Sigmoid colon (tissue), 3 donors: ENCODE results near the gene EME1.

Experiments
- POLR2A ChIP-seq, 2 donors: fragments of 450-650 bp; IDR thresholded peaks; one replicate each; pipeline ENCODE4 v1.6.1; 2016; ENCODE audit warnings: antibody characterized with exemption in 2 of 2, mild to moderate bottlenecking in 2 of 2, moderate library complexity in 2 of 2
- TF ChIP-seq, protein P1 (sequence below), 4 experiments: fragments of 450-650 bp in 3 of 4; fragments of 200-600 bp in 1 of 4; IDR thresholded peaks; one replicate each; pipeline ENCODE4 v1.5.1; 2016 to 2019; ENCODE audit warnings: antibody characterized with exemption in 4 of 4, mild to moderate bottlenecking in 3 of 4, moderate library complexity in 2 of 4

GRCh38 chr17:50346313-50347116, 26.5 kb upstream of the EME1 start:
- TF ChIP-seq, protein P1, sequence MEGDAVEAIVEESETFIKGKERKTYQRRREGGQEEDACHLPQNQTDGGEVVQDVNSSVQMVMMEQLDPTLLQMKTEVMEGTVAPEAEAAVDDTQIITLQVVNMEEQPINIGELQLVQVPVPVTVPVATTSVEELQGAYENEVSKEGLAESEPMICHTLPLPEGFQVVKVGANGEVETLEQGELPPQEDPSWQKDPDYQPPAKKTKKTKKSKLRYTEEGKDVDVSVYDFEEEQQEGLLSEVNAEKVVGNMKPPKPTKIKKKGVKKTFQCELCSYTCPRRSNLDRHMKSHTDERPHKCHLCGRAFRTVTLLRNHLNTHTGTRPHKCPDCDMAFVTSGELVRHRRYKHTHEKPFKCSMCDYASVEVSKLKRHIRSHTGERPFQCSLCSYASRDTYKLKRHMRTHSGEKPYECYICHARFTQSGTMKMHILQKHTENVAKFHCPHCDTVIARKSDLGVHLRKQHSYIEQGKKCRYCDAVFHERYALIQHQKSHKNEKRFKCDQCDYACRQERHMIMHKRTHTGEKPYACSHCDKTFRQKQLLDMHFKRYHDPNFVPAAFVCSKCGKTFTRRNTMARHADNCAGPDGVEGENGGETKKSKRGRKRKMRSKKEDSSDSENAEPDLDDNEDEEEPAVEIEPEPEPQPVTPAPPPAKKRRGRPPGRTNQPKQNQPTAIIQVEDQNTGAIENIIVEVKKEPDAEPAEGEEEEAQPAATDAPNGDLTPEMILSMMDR (IDR thresholded peaks at IDR 0.05): no peak
- no peak for TF ChIP-seq POLR2A (IDR thresholded peaks at IDR 0.05)
